HG02840 (cell line): ENCODE results near the gene SMCO1.
"Not testable (repeated sequence)": the region's sequence is repeated elsewhere in the genome, so short reads cannot be mapped to it uniquely, and the experiment has no call there.

Source experiments
- ATAC-seq: cut with Tn5 transposase; IDR thresholded peaks from one replicate; pipeline ENCODE4 v1.9.1; 2021; ENCODE audit warnings: mild to moderate bottlenecking, moderate library complexity, moderate number of reproducible peaks; ENCODE audit not compliant: unreplicated experiment, low FRiP score

SMCO1 gene

GRCh38 chr3:196524527-196524926 lies 9.4 kb upstream of the SMCO1 start:
- no peak for ATAC-seq

- no peak for ATAC-seq
Observed at GRCh38 chr3:196523841-196524240, 8.7 kb upstream of the SMCO1 start.

DNA sequence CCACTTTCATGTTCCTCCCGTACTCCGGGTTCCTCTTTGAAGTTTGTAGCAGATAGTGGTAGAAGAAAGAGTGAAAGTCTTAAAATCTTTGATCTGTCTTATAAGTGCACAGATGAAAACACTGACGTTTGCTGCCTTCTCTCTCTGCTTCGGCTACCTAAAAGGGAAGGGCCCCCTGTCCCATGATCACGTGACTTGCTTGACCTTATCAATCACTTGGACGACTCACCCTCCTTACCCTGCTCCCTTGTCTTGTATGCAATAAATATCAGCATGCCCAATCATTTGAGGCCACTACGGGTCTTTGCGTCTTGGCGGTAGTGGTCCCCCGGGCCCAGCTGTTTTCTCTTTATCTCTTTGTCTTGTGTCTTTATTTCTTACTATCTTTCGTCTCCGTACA lies 6.1 kb upstream of the SMCO1 start:
- not testable (repeated sequence) for ATAC-seq

GRCh38 chr3:196519718-196520082 lies 4.6 kb upstream of the SMCO1 start:
- ATAC-seq: no peak

DNA sequence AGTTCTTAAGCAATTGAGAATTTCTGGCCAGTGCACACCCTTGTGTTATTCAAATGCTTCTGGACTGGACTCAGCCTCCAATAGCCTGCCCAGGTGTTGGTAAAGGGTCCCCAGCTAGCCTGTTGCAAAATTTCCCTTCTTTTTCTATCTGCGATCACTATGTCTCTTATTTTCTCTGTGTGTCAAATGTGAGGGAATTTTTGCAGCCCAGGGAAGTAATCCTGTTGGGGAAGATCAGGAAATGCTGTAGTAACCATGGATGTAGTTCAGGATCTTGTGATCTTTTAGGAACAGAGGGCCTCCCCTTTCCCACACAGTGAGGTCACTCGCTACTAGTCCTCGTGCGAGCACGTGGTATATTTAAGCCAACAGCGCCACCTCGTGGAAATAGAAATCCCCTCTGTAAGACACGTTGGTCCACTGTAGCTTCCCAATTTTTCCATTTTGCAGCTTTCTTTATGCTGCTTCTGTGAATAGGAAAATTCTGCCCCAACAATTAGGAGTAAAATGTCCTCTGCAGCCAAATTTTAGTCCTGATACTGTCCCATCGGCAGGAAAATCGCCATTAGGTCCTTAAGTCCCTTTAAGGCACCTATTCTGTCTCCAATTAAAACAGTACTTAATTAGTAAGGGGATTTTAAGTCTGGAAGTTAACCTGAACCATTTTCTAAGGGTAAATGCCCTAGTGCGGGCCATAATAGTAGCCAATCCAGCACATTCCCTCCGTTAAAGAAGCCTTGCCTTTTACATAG lies 4.0 kb upstream of the SMCO1 start:
- no peak for ATAC-seq

DNA sequence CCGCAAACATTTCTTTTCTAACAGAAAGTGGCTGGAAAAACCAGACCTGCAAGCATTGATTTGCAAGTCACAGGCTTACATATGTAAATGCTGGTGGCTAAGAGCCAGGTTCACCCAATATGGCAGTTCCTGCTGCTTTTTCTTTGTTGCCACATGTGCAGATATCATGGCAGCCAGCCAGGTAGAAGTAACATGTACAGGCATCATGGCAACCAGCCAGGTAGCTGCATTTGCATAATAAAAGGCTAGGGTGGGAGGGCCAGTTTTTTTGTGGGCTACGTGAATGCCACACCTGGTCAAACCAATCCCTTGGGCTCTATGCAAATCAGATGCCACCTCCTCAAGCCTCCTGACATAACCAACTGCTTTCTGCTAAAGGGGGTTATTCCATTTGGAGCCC lies 2.8 kb upstream of the SMCO1 start:
- ATAC-seq: no peak

GRCh38 chr3:196517162-196517800 lies 2.1 kb upstream of the SMCO1 start:
- ATAC-seq: no peak

DNA sequence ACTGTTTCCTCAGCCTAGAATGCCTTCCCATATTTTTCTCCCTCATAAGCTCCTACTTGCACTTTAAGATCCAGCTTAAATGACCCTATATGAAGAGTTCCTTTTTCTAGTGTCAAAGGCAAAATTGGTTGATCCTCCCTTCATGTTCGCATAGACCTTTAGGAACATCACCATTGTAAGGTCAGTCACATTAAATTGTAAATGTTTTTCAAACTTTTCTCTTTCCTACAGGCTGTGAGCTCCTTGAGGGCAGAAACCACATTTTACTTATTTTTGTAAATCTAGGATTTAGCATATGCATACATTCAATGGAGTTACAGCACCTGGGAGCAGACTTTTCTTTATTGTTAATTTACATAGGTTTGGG lies 813 bp downstream of the SMCO1 start:
- no peak for ATAC-seq

DNA sequence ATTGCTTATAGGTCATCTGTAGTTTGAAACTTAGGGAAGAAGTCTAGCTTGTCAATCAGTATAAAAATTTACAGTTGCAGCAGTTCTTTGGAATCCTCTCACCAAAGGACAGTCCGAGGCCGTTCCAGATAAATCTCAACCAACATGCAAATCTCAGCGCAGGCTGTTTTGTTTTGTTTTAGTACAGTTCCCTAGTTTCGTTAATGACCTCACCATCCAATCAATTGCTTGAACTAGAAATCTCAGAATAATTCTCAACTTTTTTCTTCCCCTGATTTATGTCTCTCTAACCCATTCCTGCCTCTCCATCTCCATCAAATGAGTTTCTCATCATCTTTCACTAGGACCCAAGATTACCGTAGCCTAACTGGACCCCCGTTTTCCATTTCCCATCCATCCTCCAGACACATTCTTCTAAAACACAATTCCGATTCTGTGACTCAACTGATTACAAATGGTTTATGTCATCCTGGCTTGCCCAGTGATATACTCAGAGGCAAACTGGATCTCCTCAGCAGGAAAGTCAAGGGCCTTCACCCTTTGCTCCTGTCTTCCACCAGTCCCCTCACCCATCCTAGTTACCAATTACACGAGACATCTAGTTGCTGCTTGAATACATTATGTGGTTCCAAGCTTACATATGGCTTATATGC lies 1.3 kb downstream of the SMCO1 start:
- no peak for ATAC-seq

GRCh38 chr3:196511646-196512425 lies 3.3 kb downstream of the SMCO1 start:
- not testable (repeated sequence) for ATAC-seq

DNA sequence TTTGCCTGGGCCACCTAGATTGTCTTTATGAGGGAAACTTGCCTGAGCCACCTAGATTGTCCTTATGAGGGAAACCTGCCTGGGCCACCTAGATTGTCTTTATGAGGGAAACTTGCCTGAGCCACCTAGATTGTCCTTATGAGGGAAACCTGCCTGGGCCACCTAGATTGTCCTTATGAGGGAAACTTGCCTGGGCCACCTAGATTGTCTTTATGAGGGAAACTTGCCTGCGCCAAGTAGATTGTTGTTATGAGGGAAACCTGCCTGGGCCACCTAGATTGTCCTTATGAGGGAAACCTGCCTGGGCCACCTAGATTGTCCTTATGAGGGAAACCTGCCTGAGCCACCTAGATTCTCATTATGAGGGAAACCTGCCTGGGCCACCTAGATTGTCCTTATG lies 4.0 kb downstream of the SMCO1 start:
- ATAC-seq: not testable (repeated sequence)

DNA sequence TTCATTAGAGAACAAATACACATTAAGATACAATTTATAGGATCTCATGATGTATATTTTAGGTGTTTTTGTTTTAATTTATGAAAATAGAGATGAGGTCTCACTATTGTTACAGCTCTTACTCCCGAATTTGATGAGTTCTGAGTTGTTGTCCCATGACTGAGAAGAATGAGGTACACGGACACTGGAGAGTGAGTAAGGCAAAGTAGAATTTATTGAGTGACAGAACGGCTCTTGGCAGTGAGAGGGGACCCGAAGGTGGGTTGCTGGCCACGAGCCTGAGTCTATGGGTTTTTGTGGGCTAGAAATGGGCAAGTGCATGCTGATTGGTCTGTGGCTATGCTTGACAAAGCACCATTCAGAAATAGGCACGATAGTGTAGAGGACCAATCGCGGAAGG lies 8.5 kb downstream of the SMCO1 start:
- no peak for ATAC-seq

- no peak for ATAC-seq
Observed at GRCh38 chr3:196504556-196504955, 10.6 kb downstream of the SMCO1 start.

DNA sequence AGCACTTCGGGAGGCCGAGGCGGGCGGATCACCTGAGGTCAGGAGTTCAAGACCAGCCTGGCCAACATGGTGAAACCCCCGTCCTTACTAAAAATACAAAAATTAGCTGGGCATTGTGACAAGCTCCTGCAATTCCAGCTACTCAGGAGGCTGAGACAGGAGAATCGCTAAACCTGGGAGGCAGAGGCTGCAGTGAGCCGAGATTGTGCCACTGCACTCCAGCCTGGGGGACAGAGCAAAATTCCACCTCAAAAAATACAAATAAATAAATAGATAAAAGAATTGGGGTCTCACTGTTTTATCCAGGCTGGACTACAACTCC lies 11.1 kb downstream of the SMCO1 start:
- ATAC-seq: not testable (repeated sequence)

DNA sequence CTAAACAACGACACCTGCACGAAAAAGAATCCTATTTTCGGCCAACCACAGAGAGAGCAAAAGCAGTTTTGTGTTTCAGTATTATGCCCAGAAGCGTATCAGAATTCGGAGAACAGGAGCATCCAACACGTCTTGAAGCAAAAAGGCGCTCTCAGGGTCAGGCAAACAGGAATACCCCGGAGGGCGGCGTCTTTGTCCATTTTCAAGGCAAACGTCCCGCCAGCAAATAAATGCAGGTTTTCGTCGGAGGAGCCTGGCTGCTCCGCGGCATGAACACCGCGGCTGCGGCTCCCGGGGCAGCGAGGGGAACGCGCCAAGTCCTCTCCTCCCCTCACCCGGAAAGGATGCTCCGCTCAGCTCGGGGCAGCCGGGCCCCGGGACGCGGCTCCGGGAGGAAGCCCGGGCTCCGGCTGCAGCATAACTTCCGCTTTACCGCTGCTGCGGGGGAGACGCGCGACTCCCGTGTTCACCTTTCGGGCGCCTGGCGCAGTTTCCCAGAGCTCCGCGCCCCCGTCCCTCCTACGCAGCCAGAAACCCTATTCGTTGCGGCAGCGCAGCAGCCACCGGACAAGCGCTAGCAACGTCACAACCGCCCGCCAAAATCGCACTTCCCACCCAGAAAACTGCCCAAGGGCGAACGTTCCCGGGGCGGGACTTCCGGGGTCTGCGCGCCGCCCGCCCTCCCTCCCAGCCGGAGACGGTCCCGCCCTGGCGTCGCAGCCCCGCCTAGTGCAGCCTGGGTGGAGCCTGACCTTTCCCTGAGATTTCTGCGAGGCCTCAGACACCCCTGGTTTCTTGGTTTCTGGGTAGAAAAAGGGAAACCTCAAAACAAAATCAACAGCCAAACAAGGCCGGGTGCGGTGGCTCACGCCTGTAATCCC lies 11.7 kb downstream of the SMCO1 start, which contains the start of gene RNF168:
RNF168 (minus strand) TSS at position 573 of the 881 bp plus-strand sequence. CDS start 595 bp downstream, outside the sequence.
- ATAC-seq: peak; percentile 82

DNA sequence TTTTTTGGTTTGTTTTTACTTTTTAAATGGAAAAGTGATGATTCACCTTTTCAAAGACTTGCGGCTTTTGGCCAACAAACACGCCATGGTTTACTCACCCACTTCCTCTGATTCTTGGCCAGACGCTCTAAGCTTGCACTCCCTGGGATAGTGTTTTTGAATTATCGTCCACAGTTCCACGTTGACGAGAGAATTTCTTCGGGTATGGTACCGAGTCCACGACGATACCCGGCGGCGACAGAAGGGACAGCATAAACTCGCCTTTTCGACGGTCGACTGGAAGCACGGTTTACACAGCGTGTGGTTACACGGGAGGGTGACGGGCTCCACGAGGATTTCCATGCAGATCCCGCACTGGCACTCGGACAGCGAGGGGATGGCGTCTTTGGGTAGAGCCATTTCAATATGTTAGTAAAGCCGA lies 12.4 kb downstream of the SMCO1 start:
- ATAC-seq: no peak

DNA sequence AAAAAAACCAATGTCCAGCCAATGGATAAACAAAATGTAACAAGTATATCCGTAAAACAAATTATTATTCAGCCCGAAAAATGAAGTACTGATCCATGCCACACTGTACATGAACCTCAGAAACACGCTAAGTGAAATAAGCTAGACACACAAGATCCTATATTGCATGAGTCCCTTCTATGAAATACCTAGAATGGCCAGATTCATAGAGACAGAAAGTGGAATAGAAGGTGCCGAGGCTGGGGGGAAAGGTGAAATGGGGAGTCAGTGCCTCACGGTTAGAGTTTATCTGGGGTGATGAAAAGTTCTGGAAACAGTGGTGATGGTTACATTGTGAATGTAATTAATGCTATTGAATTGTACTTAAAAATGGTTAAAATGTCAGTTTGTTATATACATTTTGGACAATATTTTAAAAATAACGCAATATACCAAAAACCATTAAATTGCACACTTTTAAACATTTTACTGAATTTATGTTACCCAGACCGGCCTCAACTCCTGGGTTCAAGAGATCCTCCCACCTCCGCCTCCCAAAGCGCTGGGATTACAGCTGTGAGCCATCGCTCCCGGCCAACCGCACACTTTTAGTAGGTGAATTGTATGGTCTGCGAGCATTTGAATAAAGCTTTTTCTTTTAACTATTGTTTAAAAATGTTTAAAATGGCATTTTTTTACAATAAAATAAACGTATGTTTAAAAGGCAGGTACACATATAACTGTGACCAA lies 13.7 kb downstream of the SMCO1 start:
- no peak for ATAC-seq

- ATAC-seq: no peak
Observed at GRCh38 chr3:196499807-196500524, 15.2 kb downstream of the SMCO1 start.

GRCh38 chr3:196499061-196499460 lies 16.1 kb downstream of the SMCO1 start:
- ATAC-seq: no peak
